GM23338 (cell line): ENCODE measurements around the gene INO80.

Experiments
- CTCF ChIP-seq, 2 experiments: fragments of 200-600 bp in 1 of 2; sonication (generic) in 1 of 2; conservative IDR thresholded peaks; 2 replicates each; pipeline versions ENCODE4 v1.5.1 to v1.6.1; 2016 to 2017; ENCODE audit warnings: antibody characterized with exemption in 2 of 2, low read depth in 2 of 2, mild to moderate bottlenecking in 2 of 2, moderate library complexity in 1 of 2
- POLR2AphosphoS5 ChIP-seq: IDR thresholded peaks from 2 replicates; pipeline ENCODE4 v1.6.1; 2016; ENCODE audit warnings: antibody characterized with exemption, low read depth
- REST ChIP-seq: IDR thresholded peaks from one replicate; pipeline ENCODE4 v1.6.1; 2018; ENCODE audit warnings: antibody characterized with exemption; ENCODE audit not compliant: unreplicated experiment

GRCh38 chr15:40949756-40950207, 166.3 kb downstream of the INO80 start:
- TF ChIP-seq REST (no peak), POLR2AphosphoS5 (no peak), CTCF (conservative IDR thresholded peaks at IDR 0.05; ENCODE audit: low read depth in 2 of 2) (no peak)
